Stomach (tissue), 4 donors: ENCODE measurements around the gene CD96.

Experiments used
- CTCF ChIP-seq, 7 experiments: fragments of 450-650 bp in 4 of 7; fragments of 200-600 bp in 3 of 7; sonication (generic) in 3 of 7; IDR thresholded peaks; one replicate each; pipeline ENCODE4 v1.5.1; 2016 to 2019; ENCODE audit warnings: antibody characterized with exemption in 7 of 7, control low read depth in 2 of 7, mild to moderate bottlenecking in 1 of 7
- EP300 ChIP-seq: sonication (generic); formaldehyde crosslinking; IDR thresholded peaks from one replicate; pipeline ENCODE4 v1.6.1; 2017; ENCODE audit warnings: antibody characterized with exemption
- POLR2A ChIP-seq, 4 donors: fragments of 450-650 bp; IDR thresholded peaks; one replicate each; pipeline ENCODE4 v1.6.1; 2016; ENCODE audit warnings: antibody characterized with exemption in 4 of 4, control low read depth in 2 of 4, mild to moderate bottlenecking in 1 of 4, moderate library complexity in 1 of 4
- POLR2AphosphoS5 ChIP-seq, 3 donors: sonication (generic); formaldehyde crosslinking; IDR thresholded peaks; one replicate each; pipeline ENCODE4 v1.6.1; 2016; ENCODE audit warnings: antibody characterized with exemption in 3 of 3

- TF ChIP-seq POLR2A (IDR thresholded peaks at IDR 0.05) (no peak), EP300 (no peak), CTCF (IDR thresholded peaks at IDR 0.05) (no peak), POLR2AphosphoS5 (IDR thresholded peaks at IDR 0.05) (no peak)
Measured at GRCh38 chr3:111593666-111594065, 51.7 kb downstream of the CD96 start.
